CD14-positive monocyte (primary cell): Measurements from ENCODE around the gene ITGB1. TPM values are rescaled to one million over a fixed set of nuclear protein-coding genes. Genes with fewer than 3 reads are reported as not detected.
"Not testable (repeated sequence)": the region's sequence is repeated elsewhere in the genome, so short reads cannot be mapped to it uniquely, and the experiment has no call there.

Experiments
- DNase-seq, 3 donors: peaks; one replicate each; pipeline ENCODE4 v3.0.0-alpha.2; 2011 to 2022
- H2AFZ ChIP-seq: 2 replicates; pipeline ENCODE4 v1.6.0; 2012; ENCODE audit warnings: mild to moderate bottlenecking, low read depth, low read length, inconsistent platforms; ENCODE audit not compliant: insufficient read depth, poor library complexity, severe bottlenecking
- H3K27ac ChIP-seq, 2 donors: 1 replicate in 1 of 2; 2 replicates in 1 of 2; pipeline ENCODE4 v1.5.1; 2012 to 2013; ENCODE audit warnings: low read length in 2 of 2, control low read depth in 1 of 2, inconsistent platforms in 1 of 2, low read depth in 1 of 2, mild to moderate bottlenecking in 1 of 2
- H3K27me3 ChIP-seq, 2 donors: one replicate each; pipeline versions ENCODE4 v1.6.0 to v1.6.1; 2011 to 2013; ENCODE audit warnings: low read length in 2 of 2; ENCODE audit not compliant: control insufficient read depth in 2 of 2, insufficient read depth in 2 of 2
- H3K36me3 ChIP-seq, 2 donors: replicated peaks in 1 of 2; 1 replicate in 1 of 2; 2 replicates in 1 of 2; pipeline versions ENCODE4 v1.5.1 to v1.6.1; 2012 to 2013; ENCODE audit warnings: low read length in 2 of 2, control low read depth in 1 of 2, inconsistent platforms in 1 of 2, mild to moderate bottlenecking in 1 of 2; ENCODE audit not compliant: insufficient read depth in 2 of 2, control insufficient read depth in 1 of 2
- H3K4me1 ChIP-seq, 2 donors: 1 replicate in 1 of 2; 2 replicates in 1 of 2; pipeline versions ENCODE4 v1.5.1 to v1.6.1; 2012 to 2013; ENCODE audit warnings: low read length in 2 of 2, control low read depth in 1 of 2, inconsistent platforms in 1 of 2, mild to moderate bottlenecking in 1 of 2, moderate library complexity in 1 of 2; ENCODE audit not compliant: insufficient read depth in 2 of 2, control insufficient read depth in 1 of 2
- H3K4me2 ChIP-seq: replicated peaks from 2 replicates; pipeline ENCODE3; 2012; ENCODE audit warnings: low read length, moderate library complexity, mild to moderate bottlenecking; ENCODE audit not compliant: poor library complexity, severe bottlenecking; ENCODE audit errors: extremely low read depth
- H3K4me3 ChIP-seq, 3 experiments: fragments of 200-600 bp in 1 of 3; sonication (generic) in 1 of 3; replicated peaks in 1 of 3; 1 replicate in 2 of 3; 2 replicates in 1 of 3; pipeline ENCODE4 v1.5.1; 2011 to 2013; ENCODE audit warnings: low read length in 3 of 3, mild to moderate bottlenecking in 3 of 3, control low read depth in 2 of 3, low read depth in 2 of 3, inconsistent platforms in 1 of 3, moderate library complexity in 1 of 3
- H3K79me2 ChIP-seq: 2 replicates; pipeline ENCODE4 v1.6.0; 2012; ENCODE audit warnings: mild to moderate bottlenecking, control low read depth, inconsistent platforms, low read length, moderate library complexity; ENCODE audit not compliant: insufficient read depth
- H3K9ac ChIP-seq: 2 replicates; pipeline ENCODE4 v1.6.0; 2017; ENCODE audit warnings: low read length, mild to moderate bottlenecking; ENCODE audit not compliant: insufficient read depth, poor library complexity, severe bottlenecking
- H3K9me3 ChIP-seq, 2 donors: replicated peaks in 1 of 2; 1 replicate in 1 of 2; 2 replicates in 1 of 2; pipeline versions ENCODE4 v1.5.1 to v1.6.1; 2012 to 2013; ENCODE audit warnings: low read length in 2 of 2, control low read depth in 1 of 2; ENCODE audit not compliant: control insufficient read depth in 1 of 2, insufficient read depth in 1 of 2
- H4K20me1 ChIP-seq: 2 replicates; pipeline ENCODE4 v1.6.0; 2012; ENCODE audit warnings: mild to moderate bottlenecking, low read length, control low read depth, moderate library complexity; ENCODE audit not compliant: insufficient read depth
- H3K27ac Mint-ChIP-seq, 7 donors: one replicate each; pipeline ENCODE4 v1.8.0; 2020; ENCODE audit warnings: mild to moderate bottlenecking in 7 of 7, mixed read lengths in 7 of 7, moderate library complexity in 6 of 7, inconsistent platforms in 2 of 7
- H3K27me3 Mint-ChIP-seq, 3 donors: one replicate each; pipeline ENCODE4 v1.8.0; 2021 to 2022; ENCODE audit warnings: low read depth in 3 of 3, mild to moderate bottlenecking in 3 of 3, mixed read lengths in 3 of 3, moderate library complexity in 3 of 3, inconsistent platforms in 1 of 3
- H3K36me3 Mint-ChIP-seq, 2 donors: one replicate each; pipeline ENCODE4 v1.8.0; 2020; ENCODE audit warnings: mixed read lengths in 2 of 2, inconsistent platforms in 1 of 2, mild to moderate bottlenecking in 1 of 2
- H3K4me1 Mint-ChIP-seq: one replicate; pipeline ENCODE4 v1.8.0; 2020; ENCODE audit warnings: mild to moderate bottlenecking, mixed read lengths
- H3K4me3 Mint-ChIP-seq, 2 donors: one replicate each; pipeline ENCODE4 v1.8.0; 2020; ENCODE audit warnings: mild to moderate bottlenecking in 2 of 2, mixed read lengths in 2 of 2, moderate library complexity in 1 of 2
- H3K9me3 Mint-ChIP-seq, 7 donors: one replicate each; pipeline ENCODE4 v1.8.0; 2020 to 2022; ENCODE audit warnings: mixed read lengths in 7 of 7, mild to moderate bottlenecking in 6 of 7, moderate library complexity in 6 of 7, inconsistent platforms in 2 of 7
- WGBS: methylation state at CpG from one replicate; pipeline ENCODE4 v1.1.5; 2013; ENCODE audit warnings: missing lambda C conversion rate; ENCODE audit not compliant: insufficient coverage; 5-methylcytosine and 5-hydroxymethylcytosine counted together
- intact Hi-C, 2 donors: fragments of 100-400 bp; cut with micrococcal nuclease; formaldehyde crosslinking; loops; one replicate each; pipeline versions ENCODE4 v1.15.0 to v1.15.1; 2023
- polyA plus RNA-seq, 3 donors: library from polyadenylated mRNA; depleted of rRNA in 1 of 3; unstranded in 2 of 3; stranded (reverse) in 1 of 3; fragments of 300-500 nt in 2 of 3; fragments of >200 nt in 1 of 3; fragmentation: Illumina TruSeq in 2 of 3; gene quantifications; 1 replicate in 2 of 3; 2 replicates in 1 of 3; pipeline ENCODE4 v1.2.3, GENCODE V29; 2012 to 2021
- TF ChIP-seq, protein P1 (sequence below): fragments of 200-600 bp; IDR thresholded peaks from one replicate; pipeline ENCODE4 v1.8.0; 2022; ENCODE audit warnings: antibody characterized with exemption, mild to moderate bottlenecking

Gene ITGB1
- polyA plus RNA-seq, 3 donors = 58.2 to 157 (median 127) TPM

GRCh38 chr10:32979041-32979440, 21.0 kb upstream of the ITGB1 start:
- no peak for DNase-seq
- no peak overlapping the region for H3K4me3 Mint-ChIP-seq
- peaks cover 32% of the 10 kb centered on the region for H3K4me1 Mint-ChIP-seq
- TF ChIP-seq, protein P1, sequence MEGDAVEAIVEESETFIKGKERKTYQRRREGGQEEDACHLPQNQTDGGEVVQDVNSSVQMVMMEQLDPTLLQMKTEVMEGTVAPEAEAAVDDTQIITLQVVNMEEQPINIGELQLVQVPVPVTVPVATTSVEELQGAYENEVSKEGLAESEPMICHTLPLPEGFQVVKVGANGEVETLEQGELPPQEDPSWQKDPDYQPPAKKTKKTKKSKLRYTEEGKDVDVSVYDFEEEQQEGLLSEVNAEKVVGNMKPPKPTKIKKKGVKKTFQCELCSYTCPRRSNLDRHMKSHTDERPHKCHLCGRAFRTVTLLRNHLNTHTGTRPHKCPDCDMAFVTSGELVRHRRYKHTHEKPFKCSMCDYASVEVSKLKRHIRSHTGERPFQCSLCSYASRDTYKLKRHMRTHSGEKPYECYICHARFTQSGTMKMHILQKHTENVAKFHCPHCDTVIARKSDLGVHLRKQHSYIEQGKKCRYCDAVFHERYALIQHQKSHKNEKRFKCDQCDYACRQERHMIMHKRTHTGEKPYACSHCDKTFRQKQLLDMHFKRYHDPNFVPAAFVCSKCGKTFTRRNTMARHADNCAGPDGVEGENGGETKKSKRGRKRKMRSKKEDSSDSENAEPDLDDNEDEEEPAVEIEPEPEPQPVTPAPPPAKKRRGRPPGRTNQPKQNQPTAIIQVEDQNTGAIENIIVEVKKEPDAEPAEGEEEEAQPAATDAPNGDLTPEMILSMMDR = no peak
- H3K36me3 Mint-ChIP-seq = no peaks in the 10 kb centered on the region
- peak overlapping the region in 1 of 7 donors; percentile 52 for H3K27ac Mint-ChIP-seq
- H4K20me1 ChIP-seq = no peaks in the 10 kb centered on the region
- H3K27ac ChIP-seq = no peak overlapping the region
- no peaks in the 10 kb centered on the region for H3K79me2 ChIP-seq
- H3K4me1 ChIP-seq = peaks cover 12 to 13% of the 10 kb centered on the region in 2 donors
- no peaks in the 10 kb centered on the region for H3K27me3 ChIP-seq
- intact Hi-C loops = no loop called here
- H3K36me3 ChIP-seq = no peaks in the 10 kb centered on the region
- H3K27me3 Mint-ChIP-seq = peaks cover 0 to 7% (median 3%) of the 10 kb centered on the region in 3 donors
- H3K9me3 ChIP-seq = no peaks in the 10 kb centered on the region
- no peak overlapping the region for H3K4me2 ChIP-seq
- H3K4me3 ChIP-seq = no peak overlapping the region
- H2AFZ ChIP-seq = no peak overlapping the region
- no peak overlapping the region for H3K9ac ChIP-seq
- WGBS = 67% methylated on average over 1 of the region's 3 CpGs
- H3K9me3 Mint-ChIP-seq = peaks cover 0 to 2% (median 0%) of the 10 kb centered on the region in 7 donors

GRCh38 chr10:32977846-32978809, 20.1 kb upstream of the ITGB1 start:
- H2AFZ ChIP-seq, DNase-seq, H3K4me3 Mint-ChIP-seq, intact Hi-C loops, H3K4me3 ChIP-seq, H3K4me2 ChIP-seq, H4K20me1 ChIP-seq, H3K27me3 ChIP-seq, H3K27me3 Mint-ChIP-seq, H3K36me3 ChIP-seq, H3K36me3 Mint-ChIP-seq, H3K9ac ChIP-seq, H3K9me3 Mint-ChIP-seq, H3K27ac Mint-ChIP-seq, H3K9me3 ChIP-seq, H3K27ac ChIP-seq, H3K79me2 ChIP-seq: not testable (repeated sequence)
- peaks cover 12 to 13% of the 10 kb centered on the region in 2 donors for H3K4me1 ChIP-seq
- WGBS = no CpG with 5 or more reads among the region's 4 CpGs
- H3K4me1 Mint-ChIP-seq = peaks cover 22% of the 10 kb centered on the region
